Endometrial microvascular endothelial cells (primary cell): ENCODE data around the gene AATK. TPM values are rescaled to one million over a fixed set of nuclear protein-coding genes. Genes with fewer than 3 reads are reported as not detected.

Experiments used
- in situ Hi-C: cut with HindIII; loops from 2 replicates; pipeline ENCODE4 v1.10.0; 2017; ENCODE audit warnings: low sequenced_read_pairs, low pct_unique_long_range_greater_than_20kb; ENCODE audit errors: inconsistent ontology term
- total RNA-seq: library from RNA; depleted of rRNA; stranded (reverse); fragments of >200 nt; gene quantifications from one replicate; pipeline ENCODE4 v1.2.3, GENCODE V29; 2015; ENCODE audit errors: inconsistent ontology term

The AATK gene
- total RNA-seq, 1 donor from 2014 or later = 3.3 TPM

DNA sequence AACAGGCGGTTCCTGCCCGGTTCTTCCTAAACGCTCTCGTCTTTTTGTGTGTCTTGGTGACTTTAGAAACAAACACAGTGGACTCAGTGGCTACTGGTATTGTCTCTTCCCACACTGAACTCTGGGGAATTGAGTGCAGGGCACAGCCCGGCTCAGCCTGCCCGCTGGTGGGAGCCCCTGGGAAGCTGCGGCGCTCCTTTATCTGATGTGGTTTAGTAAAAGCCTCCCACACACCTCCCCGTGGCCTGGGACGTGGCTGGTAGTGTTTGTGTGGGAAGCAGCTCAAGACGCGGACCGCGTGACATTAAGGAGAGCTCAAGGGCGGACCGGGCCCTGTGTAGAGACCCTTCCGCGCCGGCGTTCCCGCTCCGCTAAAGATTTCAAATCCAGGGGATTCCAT is 56.1 kb downstream of the AATK start:
- in situ Hi-C loops = no loop called here

DNA sequence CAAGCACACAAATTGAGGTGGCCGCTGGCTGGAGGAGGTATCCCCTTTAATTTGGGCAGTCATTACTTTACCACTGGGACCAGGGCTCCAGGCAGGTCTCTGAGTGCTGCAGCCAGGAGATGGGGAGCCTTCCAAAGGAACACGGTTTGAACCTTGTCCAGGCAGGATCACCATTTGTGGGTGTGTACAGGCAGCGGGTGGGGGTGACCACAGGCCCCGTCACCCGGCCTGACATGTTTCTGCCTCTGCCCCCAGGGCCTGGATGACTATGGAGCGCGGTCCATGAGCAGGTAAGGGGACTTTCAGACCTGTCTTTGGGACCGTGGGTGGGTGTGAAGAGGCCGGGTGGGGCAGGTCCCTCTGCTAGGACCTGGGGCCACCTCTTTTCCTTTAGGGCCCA is 57.8 kb downstream of the AATK start:
- in situ Hi-C loops = no loop called here

DNA sequence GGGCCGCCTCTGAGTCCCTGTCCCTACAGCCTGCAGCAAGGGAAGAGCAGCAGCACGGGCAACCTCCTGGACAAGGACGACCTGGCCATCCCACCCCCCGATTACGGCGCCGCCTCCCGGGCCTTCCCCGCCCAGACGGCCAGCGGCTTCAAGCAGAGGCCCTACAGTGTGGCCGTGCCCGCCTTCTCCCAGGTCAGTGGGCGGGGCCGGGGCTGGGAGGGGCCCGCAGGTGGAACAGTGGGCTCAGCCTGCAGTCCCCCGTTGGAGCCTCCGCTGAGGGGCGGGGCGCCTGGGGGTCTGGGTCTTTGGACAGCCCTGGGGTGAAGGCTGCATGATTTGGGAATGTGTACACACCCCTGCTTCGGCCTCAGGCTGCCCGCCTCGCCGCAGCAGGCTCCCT is 59.3 kb downstream of the AATK start:
- in situ Hi-C loops = no loop called here

DNA sequence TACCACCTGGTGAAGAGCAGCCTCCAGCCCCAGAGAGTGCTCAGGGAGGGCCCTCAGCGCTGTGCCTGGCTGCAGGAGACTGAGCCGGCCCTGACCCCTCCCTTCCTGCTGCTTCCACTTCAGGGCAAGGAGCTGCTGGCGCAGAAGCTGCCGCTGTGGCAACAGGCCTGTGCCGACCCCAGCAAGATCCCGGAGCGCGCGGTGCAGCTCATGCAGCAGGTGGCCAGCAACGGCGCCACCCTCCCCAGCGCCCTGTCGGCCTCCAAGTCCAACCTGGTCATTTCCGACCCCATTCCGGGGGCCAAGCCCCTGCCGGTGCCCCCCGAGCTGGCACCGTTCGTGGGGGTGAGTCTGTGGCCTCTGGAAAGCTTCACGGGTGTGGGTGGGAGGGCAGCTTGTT is 62.6 kb downstream of the AATK start:
- in situ Hi-C loops = no loop called here

DNA sequence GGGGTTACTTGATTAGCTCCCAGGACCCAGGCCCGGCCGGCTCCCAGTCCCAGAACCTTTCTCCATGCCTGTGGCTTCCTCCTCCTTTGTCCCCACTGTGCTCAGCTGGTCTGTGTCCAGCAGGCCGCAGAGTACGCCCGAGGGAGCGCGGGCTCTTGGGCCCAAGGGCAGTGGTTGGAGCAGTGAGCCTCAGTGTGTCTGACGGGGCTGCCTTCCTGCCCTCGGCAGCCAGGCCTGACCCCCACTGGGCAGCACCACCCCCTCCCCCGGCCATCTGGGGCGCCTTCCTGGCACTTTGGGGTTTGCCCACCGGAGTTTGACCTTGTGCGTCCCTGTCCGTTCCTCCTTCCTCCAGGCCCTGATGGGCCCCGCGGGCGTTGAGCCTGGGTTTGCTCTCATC is 63.2 kb downstream of the AATK start:
- in situ Hi-C loops = no loop called here

DNA sequence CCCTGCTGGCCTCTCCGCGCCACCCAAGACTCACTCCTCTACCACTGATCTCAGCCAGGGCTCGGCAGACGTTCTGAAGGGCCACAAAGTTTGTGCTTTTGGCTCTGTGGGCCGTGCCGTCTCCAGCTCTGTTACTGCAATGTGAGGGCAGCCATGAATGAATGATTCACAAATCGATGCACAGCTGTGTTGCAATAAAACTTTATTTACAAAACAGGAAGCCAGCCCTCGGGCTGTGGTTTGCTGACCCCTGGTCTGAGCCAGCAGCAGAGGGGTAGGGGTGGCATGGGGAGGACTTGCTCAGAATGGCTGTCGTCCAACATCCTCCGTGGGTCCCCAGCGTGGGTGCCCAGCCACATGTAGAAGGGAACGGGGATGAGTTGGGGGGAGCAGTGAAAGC is 63.7 kb downstream of the AATK start:
- in situ Hi-C loops = no loop called here

DNA sequence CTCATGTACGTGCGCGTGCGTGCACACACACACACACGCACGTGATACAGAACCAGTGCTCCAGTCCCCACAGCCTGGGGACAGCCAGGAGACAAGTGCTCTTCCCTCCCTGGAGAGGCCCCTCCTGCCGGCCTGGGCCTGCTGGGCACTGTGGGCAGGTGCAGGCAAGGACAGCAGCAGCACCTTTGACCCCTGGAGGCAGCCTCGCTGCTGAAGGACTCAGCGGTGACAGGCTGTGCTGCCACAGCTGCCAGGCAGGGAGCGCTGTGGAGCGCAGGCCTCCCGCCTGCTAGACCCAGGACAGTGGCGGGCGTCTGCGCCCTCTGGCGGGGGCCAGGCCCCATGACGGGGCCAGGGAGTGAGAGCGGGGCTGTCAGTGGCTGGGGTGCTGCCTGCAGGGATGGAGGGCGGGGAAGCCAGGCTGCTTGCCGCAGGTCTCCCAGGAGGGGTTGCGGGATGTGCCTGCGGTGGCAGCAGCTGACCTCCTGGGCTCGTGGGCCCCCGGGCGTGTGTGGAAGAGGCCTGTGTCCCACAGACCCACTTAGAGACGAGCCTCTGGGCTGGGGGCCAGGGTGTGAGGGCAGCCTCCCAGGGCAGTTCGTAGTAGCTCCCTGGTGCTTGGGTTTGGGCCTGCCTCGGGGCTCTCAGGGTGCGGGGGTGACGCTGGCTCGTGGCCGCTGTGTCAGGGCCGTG is 64.3 kb downstream of the AATK start:
- in situ Hi-C loops = no loop called here

DNA sequence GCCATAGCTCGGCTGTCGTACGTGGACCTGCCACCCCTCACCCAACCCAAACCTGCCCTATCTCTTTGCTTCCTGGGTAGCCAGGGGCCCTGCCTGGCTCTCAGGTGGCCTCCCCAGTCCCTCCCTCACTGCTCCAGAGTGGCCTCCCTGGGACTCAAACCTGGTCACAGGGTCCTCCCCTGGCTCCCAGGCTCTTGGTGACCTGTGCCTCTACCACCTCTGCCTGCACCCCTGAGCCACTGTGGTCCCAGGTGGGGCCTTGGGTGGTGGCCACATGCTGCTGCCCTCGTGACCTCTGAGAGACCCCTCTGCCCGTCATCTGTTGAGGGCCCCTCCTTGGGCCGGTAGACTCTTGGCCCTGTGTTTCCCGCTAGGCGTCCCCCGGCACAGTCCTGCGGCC is 65.4 kb downstream of the AATK start:
- in situ Hi-C loops = no loop called here

DNA sequence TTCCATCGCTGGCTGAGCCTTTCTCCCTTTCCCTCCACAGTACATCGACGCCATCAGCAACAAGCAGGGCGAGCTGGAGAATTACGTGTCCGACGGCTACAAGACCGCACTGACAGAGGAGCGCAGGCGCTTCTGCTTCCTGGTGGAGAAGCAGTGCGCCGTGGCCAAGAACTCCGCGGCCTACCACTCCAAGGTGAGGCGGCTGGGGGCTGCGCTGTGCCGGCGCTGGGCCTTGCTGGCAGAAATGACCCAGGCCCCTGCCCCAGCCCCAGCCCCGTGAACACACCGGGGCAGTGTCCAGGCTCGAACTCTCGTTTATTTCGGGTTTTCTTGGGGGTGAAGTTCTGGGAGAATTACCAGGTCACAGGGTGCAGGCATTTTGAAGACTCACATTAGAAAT is 66.1 kb downstream of the AATK start:
- in situ Hi-C loops = no loop called here

DNA sequence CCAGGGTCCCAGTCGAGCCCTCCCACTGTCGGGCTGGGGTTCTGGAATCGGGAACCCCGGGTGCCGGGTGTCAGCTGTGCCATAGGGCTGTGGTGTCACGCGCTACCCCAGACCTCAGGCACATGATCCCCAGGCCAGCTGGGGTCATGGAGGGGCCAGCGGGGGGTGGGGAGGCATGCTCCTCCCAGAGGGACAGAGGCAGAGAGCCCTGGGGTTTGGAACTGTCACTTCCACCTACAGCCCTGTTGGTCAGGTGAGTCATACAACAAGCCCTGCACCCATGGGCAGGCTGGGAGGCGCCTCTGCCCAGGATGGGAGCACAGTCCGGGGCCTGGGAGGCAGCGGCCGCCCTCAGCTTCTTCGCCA is 68.1 kb downstream of the AATK start:
- in situ Hi-C loops = no loop called here

DNA sequence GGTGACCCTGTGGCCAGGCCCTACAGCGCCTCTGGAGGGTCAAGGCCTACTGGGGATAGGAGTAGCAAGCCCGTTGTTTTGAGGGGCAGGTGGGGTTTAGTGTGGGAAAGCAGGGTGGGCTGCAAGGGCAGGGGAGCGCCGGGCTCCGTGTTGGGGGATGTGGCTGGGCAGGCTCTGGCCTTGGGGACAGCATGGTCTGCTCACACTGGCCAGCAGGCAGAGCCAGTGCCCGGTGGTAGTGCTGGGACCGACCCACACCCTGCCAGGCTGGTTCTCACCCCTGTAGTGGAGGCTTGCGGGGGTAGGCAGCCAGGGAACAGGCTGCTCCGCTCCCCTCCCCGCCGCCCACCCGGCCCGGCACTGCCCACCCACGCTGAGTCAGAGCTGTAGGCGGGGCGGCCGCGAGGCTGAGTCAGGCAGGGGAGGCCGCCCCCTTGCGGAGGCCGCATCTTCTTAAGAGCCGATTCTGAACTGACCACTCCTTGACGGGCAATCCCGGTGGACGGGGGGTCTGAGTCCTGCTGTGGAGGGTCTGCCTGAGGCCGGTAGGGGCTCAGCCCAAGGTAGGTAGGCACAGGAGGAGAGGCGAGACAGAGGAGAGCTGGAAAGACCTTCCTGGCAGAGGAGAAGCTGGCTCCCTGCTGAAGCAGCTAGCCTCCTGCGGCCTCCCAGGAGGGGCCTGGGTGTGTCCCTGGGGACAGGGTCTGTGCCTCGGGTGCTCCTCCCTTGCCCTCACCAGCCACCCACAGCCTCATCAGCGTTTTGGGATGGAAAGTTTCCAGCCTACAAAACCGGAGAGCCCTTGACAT is 68.7 kb downstream of the AATK start:
- in situ Hi-C loops = no loop called here

DNA sequence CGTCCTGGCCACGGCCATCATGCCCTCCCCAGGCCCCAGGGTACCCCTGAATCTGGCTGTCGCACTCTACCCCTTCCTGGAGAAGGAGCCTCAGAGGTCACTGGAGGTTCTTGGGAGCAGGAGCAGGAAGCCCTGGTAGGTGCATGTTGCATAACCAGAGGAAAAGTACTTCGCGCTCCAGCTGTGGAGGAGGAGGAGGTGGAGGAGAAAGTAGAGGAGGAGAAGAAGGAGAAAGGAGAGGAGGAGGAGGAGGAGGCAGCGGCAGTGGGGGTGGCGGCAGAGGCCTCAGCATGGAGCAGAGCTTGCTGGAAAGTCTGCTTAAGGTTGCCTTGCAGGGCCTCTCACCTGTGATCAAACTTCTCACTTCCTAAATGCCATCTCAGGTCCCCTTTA is 69.3 kb downstream of the AATK start:
- in situ Hi-C loops = no loop called here

DNA sequence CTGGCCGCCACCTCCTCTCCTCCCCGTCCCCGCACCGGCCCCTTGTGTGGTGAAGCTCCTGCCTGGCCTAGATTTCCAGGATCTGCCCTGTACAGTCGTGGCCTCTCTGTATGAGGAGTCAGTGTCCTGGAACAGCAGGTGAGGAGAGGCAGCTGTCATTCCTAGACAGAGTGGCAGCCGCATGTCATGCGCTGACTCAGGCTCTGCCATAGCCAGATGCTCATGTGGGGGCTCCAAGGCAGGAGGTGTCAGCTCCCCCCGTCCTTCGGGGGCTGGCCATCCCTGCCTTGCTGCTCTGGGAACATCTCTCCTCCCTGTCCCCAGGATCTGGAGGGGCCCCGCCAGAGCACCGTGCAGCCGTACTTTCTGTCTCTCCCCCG is 70.6 kb downstream of the AATK start:
- in situ Hi-C loops = no loop called here

DNA sequence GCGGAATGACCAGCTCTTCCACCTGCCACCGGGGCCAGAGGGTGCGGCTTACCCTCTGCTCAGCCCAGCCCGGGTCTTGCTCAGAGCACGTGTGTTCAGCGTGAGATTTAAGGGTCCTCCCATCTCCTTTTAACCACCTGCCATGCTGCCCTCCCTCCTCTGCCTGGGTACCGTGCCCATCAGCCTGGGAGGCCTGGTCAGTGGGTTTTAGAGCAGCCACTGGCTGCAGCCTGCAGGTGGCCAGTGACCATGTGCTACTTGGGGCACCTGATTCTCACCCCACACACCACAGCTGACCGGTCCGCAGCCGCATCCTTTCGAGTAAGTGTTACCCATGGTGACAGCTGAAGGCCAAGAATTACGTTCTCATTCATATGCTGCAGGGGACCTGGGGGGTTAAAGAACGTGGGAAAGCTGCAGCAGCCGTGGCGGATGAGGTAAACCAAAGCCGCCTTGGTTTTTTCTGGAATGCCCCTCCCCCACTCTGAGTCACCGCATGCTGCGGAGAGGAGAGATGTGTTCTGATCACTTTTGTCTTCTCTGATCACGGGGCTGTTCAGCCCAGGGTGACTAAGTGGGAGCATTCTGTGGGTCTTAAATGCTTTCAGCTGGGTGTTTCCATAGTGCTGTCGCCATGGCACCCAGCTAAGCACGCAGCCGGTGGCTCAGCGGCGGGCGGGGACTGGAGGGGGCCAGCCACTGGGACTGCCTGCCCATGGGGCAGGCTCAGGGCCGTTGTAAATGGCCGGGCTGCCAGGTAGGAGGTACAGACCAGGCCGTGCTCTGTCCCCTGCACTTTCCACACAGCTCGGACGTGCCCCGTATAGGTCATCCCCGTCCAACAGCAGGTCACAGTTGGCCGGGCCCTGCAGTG is 71.3 kb downstream of the AATK start:
- in situ Hi-C loops = no loop called here

DNA sequence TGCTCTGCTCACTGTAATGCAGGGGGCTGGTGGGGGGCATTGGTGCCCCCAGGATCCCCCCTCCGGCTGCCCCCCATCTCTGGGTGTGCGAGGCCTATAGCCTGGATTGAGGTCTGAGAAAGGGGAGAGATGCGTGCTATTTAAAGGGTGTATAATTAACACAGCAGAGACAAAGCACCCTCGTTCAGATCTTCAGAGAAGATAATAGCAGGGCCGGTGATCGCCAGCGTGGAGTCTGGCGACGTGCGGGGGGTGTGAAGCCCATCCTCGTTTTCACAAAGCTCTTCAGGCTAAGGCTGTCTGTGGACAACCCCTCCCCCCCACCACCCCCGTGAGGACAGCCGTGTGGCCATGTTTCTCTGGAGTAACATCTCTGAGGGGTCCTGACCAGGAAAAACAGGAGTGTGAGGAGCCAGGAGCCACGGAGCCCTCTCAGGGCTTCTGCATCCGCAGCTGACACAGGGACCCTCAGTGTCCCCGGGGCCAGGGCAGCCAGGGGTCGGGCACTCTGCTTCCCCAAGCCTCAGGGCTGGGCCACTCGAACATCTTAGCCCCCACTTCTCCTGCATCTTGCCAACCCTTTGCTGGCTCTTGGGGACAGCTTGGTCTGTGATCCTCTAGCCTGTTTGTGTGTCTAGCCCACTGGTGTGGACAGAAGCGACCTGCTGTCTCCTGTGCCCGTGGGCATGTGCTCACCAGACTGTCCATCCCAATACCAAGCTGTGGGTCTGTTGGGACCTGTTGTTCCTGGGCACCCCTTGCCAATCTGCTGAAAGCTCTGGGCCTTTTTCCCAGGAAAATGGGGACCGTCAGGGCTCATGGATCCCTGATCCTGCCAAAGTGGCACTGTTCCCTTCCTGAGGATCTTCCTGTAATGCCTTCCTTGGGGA is 72.2 kb downstream of the AATK start:
- in situ Hi-C loops = no loop called here

DNA sequence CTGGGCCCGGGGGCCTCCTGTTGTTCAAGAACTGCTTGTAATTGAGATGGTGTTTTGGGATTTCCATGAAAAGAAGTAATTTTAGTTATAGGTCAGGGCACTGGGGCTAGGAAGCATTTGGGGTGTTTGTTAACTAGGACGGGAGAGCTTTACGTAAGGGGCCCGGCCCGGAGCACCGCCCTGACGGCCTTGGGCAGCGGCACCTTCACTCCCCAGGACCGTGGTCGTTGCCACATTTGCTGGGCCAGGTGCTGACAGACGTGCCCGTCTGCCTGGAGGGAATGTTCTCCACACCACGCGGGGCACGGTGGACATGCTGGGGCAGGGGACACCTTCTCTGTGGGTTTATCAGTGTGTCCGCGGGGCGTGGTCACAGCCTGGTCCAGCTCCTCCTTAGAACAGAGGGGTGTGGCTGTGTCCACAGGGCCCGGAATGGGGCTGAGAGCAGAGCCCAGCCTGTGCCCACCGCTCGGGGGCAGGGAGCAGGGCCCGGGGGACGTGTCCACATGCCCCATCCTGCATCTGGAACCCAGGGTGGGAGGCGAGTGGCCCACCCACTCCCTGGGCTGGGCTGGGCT is 73.4 kb downstream of the AATK start:
- in situ Hi-C loops = no loop called here

DNA sequence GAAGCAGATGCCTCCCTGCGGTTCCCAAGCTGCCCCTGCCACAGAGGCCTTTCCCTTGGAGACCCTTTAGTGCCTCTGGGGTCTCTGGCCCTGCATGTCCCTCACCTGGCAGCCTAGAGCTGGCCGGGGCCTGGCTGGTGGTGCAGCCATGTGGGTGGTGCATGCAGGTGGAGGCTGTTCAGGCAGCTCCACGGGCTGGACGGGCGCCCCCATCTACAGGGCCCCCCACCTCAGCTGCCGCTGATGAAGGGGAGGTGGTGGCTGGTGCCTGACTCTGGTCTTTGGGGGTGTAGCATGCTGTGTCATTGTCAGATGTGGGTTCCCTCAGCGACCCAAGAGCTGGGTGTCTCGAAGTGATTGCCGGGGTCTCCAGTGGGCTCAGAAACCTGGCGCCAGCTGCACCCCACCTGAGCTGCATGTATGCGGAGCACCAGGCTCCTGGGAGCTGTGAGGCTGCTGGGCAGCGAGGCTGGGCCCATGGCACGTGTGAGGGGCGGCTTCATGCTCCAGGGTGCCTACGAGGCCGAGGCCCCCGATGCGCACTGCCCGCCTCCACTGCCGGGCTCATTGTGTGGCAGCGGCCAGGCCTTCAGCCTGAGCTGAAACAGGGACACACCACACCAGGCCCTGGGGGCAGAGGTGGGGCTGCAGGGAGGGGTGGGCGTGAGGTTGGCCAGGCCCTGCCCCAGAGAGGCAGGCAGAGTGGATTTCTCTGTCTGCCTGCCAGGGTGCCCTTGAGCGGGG is 74.1 kb downstream of the AATK start:
- in situ Hi-C loops = no loop called here

DNA sequence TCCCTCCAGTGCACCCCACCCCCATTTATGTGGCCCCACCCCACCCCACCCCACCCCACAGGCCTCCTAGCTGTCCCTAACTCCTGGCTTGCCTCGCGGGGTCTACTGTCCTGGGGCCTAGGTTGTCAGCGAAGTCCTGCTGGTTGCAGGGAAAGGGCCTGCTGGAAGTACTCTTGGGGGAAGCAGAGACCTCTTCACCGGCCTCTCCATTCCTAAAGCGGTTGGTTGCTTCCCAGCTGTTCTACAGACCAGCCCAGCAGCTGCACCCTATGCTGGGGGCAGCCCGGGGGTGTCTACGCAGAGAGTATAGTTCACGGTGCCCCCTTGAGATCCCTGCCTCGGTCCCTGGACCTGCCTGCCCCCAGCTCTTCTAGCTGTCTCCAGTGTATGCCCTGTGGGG is 74.9 kb downstream of the AATK start:
- in situ Hi-C loops = no loop called here
